CD4-positive, alpha-beta memory T cell (primary cell): Measurements from ENCODE around the gene MDP1. TPM values are rescaled to one million over a fixed set of nuclear protein-coding genes. Genes with fewer than 3 reads are reported as not detected.
A peak's percentile ranks its signal among the peaks of the same experiment; 100 is the strongest.

Experiments used
- CTCF ChIA-PET: fragments of 350-600 bp; sonication (Branson Sonifier 250); formaldehyde crosslinking; loops from one replicate; lab custom pipeline; 2021; ENCODE audit warnings: inconsistent platforms; ENCODE audit not compliant: partially characterized antibody; lab: Charles Lee
- POLR2A ChIA-PET: fragments of 350-600 bp; sonication (Branson Sonifier 250); formaldehyde crosslinking; loops from one replicate; lab custom pipeline; 2021; ENCODE audit not compliant: partially characterized antibody; lab: Charles Lee
- DNase-seq, 5 donors: peaks; one replicate each; pipeline versions ENCODE4 v3.0.0 to v3.0.0-alpha.2; 2020 to 2022; ENCODE audit warnings: mixed read lengths in 1 of 5
- H3K27ac ChIP-seq: one replicate; pipeline ENCODE4 v1.7.0; 2013; ENCODE audit warnings: low read depth, low read length
- H3K27me3 ChIP-seq: 2 replicates; pipeline ENCODE4 v1.7.0; 2013; ENCODE audit warnings: mild to moderate bottlenecking, low read length, moderate library complexity; ENCODE audit not compliant: insufficient read depth
- H3K36me3 ChIP-seq: 2 replicates; pipeline ENCODE4 v1.7.0; 2013; ENCODE audit warnings: mild to moderate bottlenecking, low read length, moderate library complexity; ENCODE audit not compliant: insufficient read depth
- H3K4me1 ChIP-seq: 2 replicates; pipeline ENCODE4 v1.7.0; 2013; ENCODE audit warnings: mild to moderate bottlenecking, low read length, moderate library complexity; ENCODE audit not compliant: insufficient read depth
- H3K4me3 ChIP-seq, 2 donors: one replicate each; pipeline ENCODE4 v1.7.0; 2013; ENCODE audit warnings: low read length in 2 of 2, mild to moderate bottlenecking in 1 of 2
- H3K9me3 ChIP-seq, 2 donors: one replicate each; pipeline ENCODE4 v1.7.0; 2013; ENCODE audit warnings: low read length in 2 of 2, control low read depth in 1 of 2; ENCODE audit not compliant: control insufficient read depth in 1 of 2
- H3K27ac Mint-ChIP-seq, 7 donors: one replicate each; pipeline ENCODE4 v1.8.0; 2020 to 2021; ENCODE audit warnings: mixed read lengths in 7 of 7, mild to moderate bottlenecking in 6 of 7, inconsistent platforms in 3 of 7, moderate library complexity in 3 of 7
- H3K27me3 Mint-ChIP-seq, 2 donors: one replicate each; pipeline ENCODE4 v1.8.0; 2020 to 2021; ENCODE audit warnings: mixed read lengths in 2 of 2
- H3K36me3 Mint-ChIP-seq, 2 donors: one replicate each; pipeline ENCODE4 v1.8.0; 2020 to 2021; ENCODE audit warnings: mixed read lengths in 2 of 2, inconsistent platforms in 1 of 2, mild to moderate bottlenecking in 1 of 2
- H3K4me1 Mint-ChIP-seq, 4 donors: one replicate each; pipeline ENCODE4 v1.8.0; 2020 to 2021; ENCODE audit warnings: mixed read lengths in 4 of 4, mild to moderate bottlenecking in 1 of 4
- H3K4me3 Mint-ChIP-seq, 8 donors: one replicate each; pipeline ENCODE4 v1.8.0; 2020 to 2021; ENCODE audit warnings: mixed read lengths in 8 of 8, mild to moderate bottlenecking in 7 of 8, moderate library complexity in 6 of 8, inconsistent platforms in 3 of 8
- H3K9me3 Mint-ChIP-seq, 8 donors: one replicate each; pipeline ENCODE4 v1.8.0; 2020 to 2021; ENCODE audit warnings: mixed read lengths in 8 of 8, mild to moderate bottlenecking in 5 of 8, inconsistent platforms in 3 of 8, moderate library complexity in 1 of 8
- intact Hi-C: fragments of 100-400 bp; cut with micrococcal nuclease; formaldehyde crosslinking; loops from one replicate; pipeline ENCODE4 v1.15.1; 2023
- polyA plus RNA-seq, 2 donors: library from polyadenylated mRNA; unstranded; fragments of 300-500 nt; fragmentation: Illumina TruSeq; gene quantifications; one replicate each; pipeline ENCODE4 v1.2.3, GENCODE V29; 2021
- total RNA-seq, 2 experiments: library from RNA; stranded (reverse); gene quantifications; one replicate each; pipeline ENCODE4 v1.2.3, GENCODE V29; 2021

MDP1 gene
- total and polyA plus RNA-seq, 4 experiments from 2014 or later: 12.5 to 28.1 (median 21.3) TPM

GRCh38 chr14:24185741-24186140 is 30.1 kb downstream of the MDP1 start:
- H3K4me3 Mint-ChIP-seq: no peak overlapping the region

GRCh38 chr14:24185026-24185425 is 30.8 kb downstream of the MDP1 start:
- Mint-ChIP-seq H3K27me3 (no peaks in the 10 kb centered on the region), H3K4me1 (peaks cover 18 to 38% (median 25%) of the 10 kb centered on the region in 4 donors), H3K36me3 (peaks cover 16 to 58% of the 10 kb centered on the region in 2 donors), H3K27ac (peak overlapping the region in 2 of 7 donors; percentile 22 to 60), H3K4me3 (no peak overlapping the region), H3K9me3 (no peaks in the 10 kb centered on the region)
- POLR2A ChIA-PET: interaction anchor here (0.8 to 5.6 kb wide), 5 partner anchors 23 to 70 kb away, joined by 3 to 75 read pairs (median 5); partner anchors contain the start of genes CHMP4A, DCAF11, IRF9 and NRL
- CTCF ChIA-PET: interaction anchor here (1.0 to 1.8 kb wide), 6 partner anchors 20 to 149 kb away, joined by 3 to 4 read pairs (median 4); partner anchors contain the start of genes DCAF11, IRF9 and NRL
- H3K4me3 ChIP-seq: no peak overlapping the region
- H3K36me3 ChIP-seq: peaks cover 42% of the 10 kb centered on the region
- no peaks in the 10 kb centered on the region for H3K27me3 ChIP-seq
- peaks cover 23% of the 10 kb centered on the region for H3K4me1 ChIP-seq
- no peak for DNase-seq
- intact Hi-C loops: no loop called here
- H3K9me3 ChIP-seq: no peaks in the 10 kb centered on the region
- no peak overlapping the region for H3K27ac ChIP-seq

More at GRCh38 chr14:24185741-24186140, 30.1 kb downstream of the MDP1 start:
- peaks cover 23% of the 10 kb centered on the region for H3K4me1 ChIP-seq
- no peak overlapping the region for H3K27ac ChIP-seq
- Mint-ChIP-seq H3K9me3 (no peaks in the 10 kb centered on the region), H3K27ac (peak overlapping the region in 3 of 7 donors; percentile 42 to 64 (median 60)), H3K27me3 (no peaks in the 10 kb centered on the region), H3K4me1 (peaks cover 17 to 42% (median 26%) of the 10 kb centered on the region in 4 donors), H3K36me3 (peaks cover 11 to 56% of the 10 kb centered on the region in 2 donors)
- intact Hi-C loops: no loop called here
- peaks cover 39% of the 10 kb centered on the region for H3K36me3 ChIP-seq
- H3K9me3 ChIP-seq: no peaks in the 10 kb centered on the region
- H3K4me3 ChIP-seq: no peak overlapping the region
- ChIA-PET POLR2A (interaction anchor here (0.8 to 5.6 kb wide), 7 partner anchors 10 to 71 kb away, joined by 3 to 75 read pairs (median 5); partner anchors contain the start of genes CHMP4A, DCAF11, IRF9 and NRL), CTCF (interaction anchor here (1.0 to 1.8 kb wide), 6 partner anchors 21 to 148 kb away, joined by 3 to 4 read pairs (median 4); partner anchors contain the start of genes DCAF11, IRF9 and NRL)
- no peaks in the 10 kb centered on the region for H3K27me3 ChIP-seq
- DNase-seq: no peak

- intact Hi-C loops: no loop called here
- Histone ChIP-seq H3K9me3 (no peaks in the 10 kb centered on the region), H3K4me3 (no peak overlapping the region), H3K4me1 (peaks cover 22% of the 10 kb centered on the region), H3K27ac (no peak overlapping the region), H3K27me3 (no peaks in the 10 kb centered on the region), H3K36me3 (peaks cover 48% of the 10 kb centered on the region)
- H3K36me3 Mint-ChIP-seq: peaks cover 18 to 62% of the 10 kb centered on the region in 2 donors
- no peak overlapping the region for H3K4me3 Mint-ChIP-seq
- H3K9me3 Mint-ChIP-seq: no peaks in the 10 kb centered on the region
- H3K27ac Mint-ChIP-seq: no peak overlapping the region
- CTCF ChIA-PET: interaction anchor here (0.7 to 1.8 kb wide), 4 partner anchors 19 to 247 kb away, joined by 3 to 4 read pairs (median 4); partner anchors contain the start of gene IRF9
- H3K27me3 Mint-ChIP-seq: no peaks in the 10 kb centered on the region
- H3K4me1 Mint-ChIP-seq: peaks cover 14 to 33% (median 22%) of the 10 kb centered on the region in 4 donors
- POLR2A ChIA-PET: interaction anchor here (1.2 to 5.6 kb wide), 4 partner anchors 11 to 36 kb away, joined by 3 to 75 read pairs (median 24); partner anchors contain the start of genes CHMP4A, IRF9, PSME2 and RNF31
- peak in 1 of 5 donors; percentile 32 for DNase-seq
Measured at GRCh38 chr14:24184104-24184970, 31.5 kb downstream of the MDP1 start.

- peaks cover 57% of the 10 kb centered on the region for H3K36me3 ChIP-seq
- no peaks in the 10 kb centered on the region for H3K27me3 Mint-ChIP-seq
- peak overlapping the region in 3 of 7 donors; percentile 41 to 59 (median 57) for H3K27ac Mint-ChIP-seq
- no peak overlapping the region for H3K4me3 Mint-ChIP-seq
- no peak overlapping the region for H3K27ac ChIP-seq
- H3K9me3 Mint-ChIP-seq: no peaks in the 10 kb centered on the region
- no peaks in the 10 kb centered on the region for H3K27me3 ChIP-seq
- ChIA-PET POLR2A (interaction anchor here (0.8 kb wide), 1 partner anchor 12 kb away, joined by 3 read pairs; the partner anchor contains the start of gene TM9SF1), CTCF (interaction anchor here (0.9 kb wide), 1 partner anchor 75 kb away, joined by 3 read pairs; no protein-coding TSS in a partner anchor)
- peaks cover 19 to 61% of the 10 kb centered on the region in 2 donors for H3K36me3 Mint-ChIP-seq
- peaks cover 11 to 23% (median 15%) of the 10 kb centered on the region in 4 donors for H3K4me1 Mint-ChIP-seq
- no peak overlapping the region for H3K4me3 ChIP-seq
- H3K9me3 ChIP-seq: no peaks in the 10 kb centered on the region
- no peak for DNase-seq
- intact Hi-C loops: no loop called here
- H3K4me1 ChIP-seq: peaks cover 13% of the 10 kb centered on the region
Measured at GRCh38 chr14:24183014-24183481, 32.8 kb downstream of the MDP1 start.

GRCh38 chr14:24182110-24182882 is 33.6 kb downstream of the MDP1 start:
- H3K9me3 Mint-ChIP-seq: no peaks in the 10 kb centered on the region
- ChIA-PET CTCF (interaction anchor here (0.9 to 1.4 kb wide), 2 partner anchors 73 to 75 kb away, joined by 3 read pairs; no protein-coding TSS in a partner anchor), POLR2A (interaction anchor here (1.1 to 1.4 kb wide), 4 partner anchors 13 to 101 kb away, joined by 3 to 4 read pairs (median 4); partner anchors contain the start of genes MDP1 and TM9SF1)
- no peak for DNase-seq
- Histone ChIP-seq H3K4me1 (peaks cover 6% of the 10 kb centered on the region), H3K27ac (no peak overlapping the region), H3K27me3 (no peaks in the 10 kb centered on the region), H3K36me3 (peaks cover 63% of the 10 kb centered on the region), H3K9me3 (no peaks in the 10 kb centered on the region), H3K4me3 (no peak overlapping the region)
- no peaks in the 10 kb centered on the region for H3K27me3 Mint-ChIP-seq
- H3K27ac Mint-ChIP-seq: peak overlapping the region; percentile 29 to 83 (median 63)
- H3K4me3 Mint-ChIP-seq: peak overlapping the region in 2 of 8 donors; percentile 3 to 57
- H3K36me3 Mint-ChIP-seq: peaks cover 19 to 63% of the 10 kb centered on the region in 2 donors
- peaks cover 5 to 16% (median 8%) of the 10 kb centered on the region in 4 donors for H3K4me1 Mint-ChIP-seq
- intact Hi-C loops: no loop called here

- H3K36me3 Mint-ChIP-seq: peaks cover 19 to 68% of the 10 kb centered on the region in 2 donors
- no peak overlapping the region for H3K27ac ChIP-seq
- no peaks in the 10 kb centered on the region for H3K27me3 ChIP-seq
- H3K27me3 Mint-ChIP-seq: no peaks in the 10 kb centered on the region
- ChIA-PET CTCF (interaction anchor here (0.8 to 1.4 kb wide), 3 partner anchors 65 to 152 kb away, joined by 3 to 4 read pairs (median 3); no protein-coding TSS in a partner anchor), POLR2A (interaction anchor here (1.1 to 1.4 kb wide), 4 partner anchors 14 to 101 kb away, joined by 3 to 4 read pairs (median 4); partner anchors contain the start of genes MDP1 and TM9SF1)
- H3K4me1 Mint-ChIP-seq: peaks cover 1 to 9% (median 4%) of the 10 kb centered on the region in 4 donors
- H3K9me3 ChIP-seq: no peaks in the 10 kb centered on the region
- peak overlapping the region in 1 of 8 donors; percentile 3 for H3K4me3 Mint-ChIP-seq
- intact Hi-C loops: no loop called here
- peaks cover 65% of the 10 kb centered on the region for H3K36me3 ChIP-seq
- H3K4me3 ChIP-seq: no peak overlapping the region
- H3K4me1 ChIP-seq: no peaks in the 10 kb centered on the region
- DNase-seq: no peak
- H3K27ac Mint-ChIP-seq: peak overlapping the region in 4 of 7 donors; percentile 5 to 66 (median 44)
- H3K9me3 Mint-ChIP-seq: no peaks in the 10 kb centered on the region
Measured at GRCh38 chr14:24181371-24182077, 34.3 kb downstream of the MDP1 start.
